Lower lobe of right lung (tissue), 2 donors: Measurements from ENCODE around the gene MEX3D. TPM values are rescaled to one million over a fixed set of nuclear protein-coding genes. Genes with fewer than 3 reads are reported as not detected.

ENCODE experiments used
- ATAC-seq, 2 donors: fragments of 200-7000 bp; cut with Tn5 transposase; one replicate each; pipeline ENCODE4 v1.9.1; 2020 to 2022; ENCODE audit warnings: mild to moderate bottlenecking in 2 of 2, moderate library complexity in 2 of 2
- DNase-seq: peaks from one replicate; pipeline ENCODE4 v3.0.0-alpha.2; 2020
- H3K27ac ChIP-seq: fragments of 200-600 bp; one replicate; pipeline ENCODE4 v1.8.0; 2022
- H3K27me3 ChIP-seq: fragments of 200-600 bp; one replicate; pipeline ENCODE4 v1.8.0; 2022; ENCODE audit warnings: low read depth
- H3K36me3 ChIP-seq: fragments of 200-600 bp; one replicate; pipeline ENCODE4 v1.8.0; 2022; ENCODE audit warnings: mild to moderate bottlenecking
- H3K4me1 ChIP-seq: fragments of 200-600 bp; one replicate; pipeline ENCODE4 v1.8.0; 2022
- H3K4me3 ChIP-seq: fragments of 200-600 bp; one replicate; pipeline ENCODE4 v1.8.0; 2022; ENCODE audit warnings: mild to moderate bottlenecking
- H3K9me3 ChIP-seq: fragments of 200-600 bp; one replicate; pipeline ENCODE4 v1.8.0; 2022
- CTCF ChIP-seq: fragments of 200-600 bp; IDR thresholded peaks from one replicate; pipeline ENCODE4 v1.8.0; 2022; ENCODE audit warnings: antibody characterized with exemption, mild to moderate bottlenecking
- intact Hi-C: fragments of 100-400 bp; cut with DNase I; formaldehyde crosslinking; loops from one replicate; pipeline ENCODE4 v1.11.0; 2022
- total RNA-seq: library from RNA; stranded (reverse); fragmentation: NEBNext Ultra II Directional; extraction: Animal tissue kit (Norgen Biotek cat#: 25700); gene quantifications from one replicate; pipeline ENCODE4 v1.2.1, GENCODE V29; 2021
- donor health status: DM: no; HTN: yes; CAD: no; lungs with severe emphysema.

The MEX3D gene
- total RNA-seq, 1 donor from 2014 or later: 18.5 TPM

GRCh38 chr19:1577929-1578618 lies 9.9 kb upstream of the MEX3D start:
- Histone ChIP-seq H3K4me3 (no peak overlapping the region), H3K4me1 (no peaks in the 10 kb centered on the region), H3K9me3 (no peaks in the 10 kb centered on the region), H3K36me3 (peaks cover 63% of the 10 kb centered on the region), H3K27me3 (no peaks in the 10 kb centered on the region), H3K27ac (no peak overlapping the region)
- no peak for TF ChIP-seq CTCF
- DNase-seq (no peak), ATAC-seq (peak in 1 of 2 donors; percentile 10)
- intact Hi-C loops: no loop called here

- H3K4me3 ChIP-seq: no peak overlapping the region
- peaks cover 56% of the 10 kb centered on the region for H3K36me3 ChIP-seq
- ATAC-seq: peak; percentile 3 to 38
- no peaks in the 10 kb centered on the region for H3K9me3 ChIP-seq
- no peaks in the 10 kb centered on the region for H3K4me1 ChIP-seq
- no peak for TF ChIP-seq CTCF
- no peaks in the 10 kb centered on the region for H3K27me3 ChIP-seq
- no peak for DNase-seq
- intact Hi-C loops: no loop called here
- no peak overlapping the region for H3K27ac ChIP-seq
These were observed 9.2 kb upstream of the MEX3D start for GRCh38 chr19:1577090-1577928.

DNA sequence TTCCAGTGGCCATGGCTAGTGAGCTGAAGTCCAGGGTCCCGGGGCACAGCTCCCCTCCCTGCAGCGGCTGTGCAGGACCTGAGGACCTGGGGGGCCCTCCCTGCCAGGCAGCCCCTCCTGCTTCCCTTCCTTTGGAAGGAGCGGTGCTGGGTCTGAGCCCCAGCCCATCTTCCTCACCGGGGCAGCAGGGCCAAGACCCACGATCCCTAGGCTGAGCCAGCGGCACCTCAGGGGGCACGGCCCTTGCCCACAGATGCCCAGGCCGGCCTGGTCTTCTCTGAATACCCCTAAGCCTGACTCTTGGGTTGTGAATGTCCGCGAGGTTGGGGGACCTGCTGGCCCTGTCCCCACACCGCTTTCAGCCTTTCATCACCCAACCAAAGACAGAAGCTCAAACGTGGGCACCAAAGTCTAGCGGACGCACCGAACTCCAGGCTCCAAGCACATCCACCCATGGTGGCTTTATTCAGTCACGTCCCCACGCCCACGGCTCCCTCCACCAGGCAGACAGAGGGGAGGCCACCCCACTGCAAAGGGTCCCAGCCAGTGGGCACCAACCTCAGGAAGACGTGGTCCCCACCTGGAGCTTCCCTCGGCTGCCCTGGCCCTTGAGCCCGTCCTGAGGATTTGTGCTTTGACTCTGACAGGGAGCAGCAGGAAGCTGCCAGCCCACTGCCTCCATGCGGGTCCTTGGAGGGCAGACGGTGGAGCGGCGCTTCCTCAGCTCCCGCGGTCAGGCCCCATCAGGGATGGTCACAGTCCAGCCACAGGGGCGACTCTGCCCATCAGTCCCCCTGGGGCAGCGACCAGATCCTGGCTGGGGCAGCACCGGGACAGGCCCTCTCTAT lies 8.3 kb upstream of the MEX3D start:
- DNase-seq (no peak), ATAC-seq (peak in 1 of 2 donors; percentile 5)
- Histone ChIP-seq H3K36me3 (peaks cover 47% of the 10 kb centered on the region), H3K27me3 (no peaks in the 10 kb centered on the region), H3K4me3 (no peak overlapping the region), H3K4me1 (no peaks in the 10 kb centered on the region), H3K27ac (no peak overlapping the region), H3K9me3 (no peaks in the 10 kb centered on the region)
- intact Hi-C loops: no loop called here
- no peak for TF ChIP-seq CTCF

- no peak overlapping the region for H3K27ac ChIP-seq
- peaks cover 38% of the 10 kb centered on the region for H3K36me3 ChIP-seq
- no peaks in the 10 kb centered on the region for H3K9me3 ChIP-seq
- intact Hi-C loops: no loop called here
- DNase-seq: no peak
- no peak for TF ChIP-seq CTCF
- no peak for ATAC-seq
- H3K27me3 ChIP-seq: no peaks in the 10 kb centered on the region
- no peak overlapping the region for H3K4me3 ChIP-seq
- no peaks in the 10 kb centered on the region for H3K4me1 ChIP-seq
These were observed 7.5 kb upstream of the MEX3D start for GRCh38 chr19:1575323-1576241.
